GM12878 (cell line): ENCODE results near the gene TTC39B. TPM values are rescaled to one million over a fixed set of nuclear protein-coding genes. Genes with fewer than 3 reads are reported as not detected.

Experiments used
- ATAC-seq: fragments of 200-7000 bp; cut with Tn5 transposase; 3 replicates; pipeline ENCODE4 v1.9.1; 2020; ENCODE audit warnings: mild to moderate bottlenecking, moderate library complexity
- BruUV-seq: library from RNA; stranded (reverse); fragments of 400-500 nt; replicated peaks from 2 replicates; lab custom pipeline; 2021; lab: Mats Ljungman, UMichigan
- CTCF ChIA-PET: fragments of 300-600 bp; sonication (Branson Sonifier 250); formaldehyde crosslinking; extraction: SDS; loops from one replicate; lab custom pipeline; 2021; ENCODE audit warnings: inconsistent platforms; lab: Yijun Ruan, JAX
- POLR2A ChIA-PET: fragments of 350-600 bp; formaldehyde crosslinking; extraction: SDS; loops from one replicate; lab custom pipeline; 2021; ENCODE audit warnings: inconsistent platforms; lab: Charles Lee
- RAD21 ChIA-PET: fragments of 300-600 bp; sonication (Branson Sonifier 250); formaldehyde crosslinking; loops from one replicate; lab custom pipeline; 2023; ENCODE audit warnings: antibody characterized with exemption; ENCODE audit not compliant: unreplicated experiment; lab: Charles Lee
- SMC1A ChIA-PET: fragments of 300-600 bp; sonication (Branson Sonifier 250); formaldehyde crosslinking; loops from one replicate; lab custom pipeline; 2023; ENCODE audit not compliant: unreplicated experiment, uncharacterized antibody; lab: Charles Lee
- DNase-seq: peaks from one replicate; pipeline ENCODE4 v3.0.0-alpha.2; 2011; ENCODE audit warnings: low read depth, low spot score
- FAIRE-seq: peaks from 3 replicates; lab custom pipeline; 2011; peaks lifted over from hg19 to GRCh38; lab: Jason Lieb, UNC
- H2AFZ ChIP-seq: 2 replicates; pipeline ENCODE4 v1.6.0; 2011; ENCODE audit warnings: low read depth, low read length, control low read depth; ENCODE audit not compliant: control insufficient read depth
- H3K27ac ChIP-seq: 2 replicates; pipeline ENCODE4 v1.5.1; 2011; ENCODE audit warnings: control low read depth; ENCODE audit not compliant: control insufficient read depth, insufficient read depth
- H3K27me3 ChIP-seq, 2 experiments: replicated peaks in 1 of 2; 2 replicates each; pipeline versions ENCODE4 v1.6.0 to v1.6.1; 2011; ENCODE audit warnings: low read length in 1 of 2; ENCODE audit not compliant: control insufficient read depth in 2 of 2, insufficient read depth in 2 of 2
- H3K36me3 ChIP-seq, 2 experiments: 2 replicates each; pipeline ENCODE4 v1.5.1; 2011; ENCODE audit warnings: low read length in 1 of 2; ENCODE audit not compliant: control insufficient read depth in 2 of 2, insufficient read depth in 2 of 2
- H3K4me1 ChIP-seq: 2 replicates; pipeline ENCODE4 v1.6.1; 2011; ENCODE audit warnings: mild to moderate bottlenecking, low read length, moderate library complexity, mixed read lengths; ENCODE audit not compliant: control insufficient read depth, insufficient read depth
- H3K4me2 ChIP-seq: 2 replicates; pipeline ENCODE4 v1.6.0; 2011; ENCODE audit warnings: control low read depth; ENCODE audit not compliant: control insufficient read depth, insufficient read depth
- H3K4me3 ChIP-seq: fragments of 200-600 bp; sonication (generic); 2 replicates; pipeline ENCODE4 v1.5.1; 2016
- H3K79me2 ChIP-seq: 2 replicates; pipeline ENCODE4 v1.6.0; 2011; ENCODE audit warnings: low read length; ENCODE audit not compliant: control insufficient read depth, insufficient read depth
- H3K9ac ChIP-seq: 2 replicates; pipeline ENCODE4 v1.8.0; 2011; ENCODE audit warnings: low read length, control low read depth, mixed read lengths; ENCODE audit not compliant: control insufficient read depth, insufficient read depth
- H3K9me3 ChIP-seq: replicated peaks from 3 replicates; pipeline ENCODE4 v1.5.1; 2011; ENCODE audit warnings: mild to moderate bottlenecking, low read length; ENCODE audit not compliant: control insufficient read depth, insufficient read depth
- H4K20me1 ChIP-seq: 2 replicates; pipeline ENCODE4 v1.6.0; 2011; ENCODE audit not compliant: control insufficient read depth, insufficient read depth
- CHD2 ChIP-seq: IDR thresholded peaks from 2 replicates; pipeline ENCODE4 v1.6.1; 2011; ENCODE audit warnings: low read depth, low read length, improper control_type of control experiment, borderline replicate concordance
- CTCF ChIP-seq, 3 experiments: IDR thresholded peaks in 2 of 3; conservative IDR thresholded peaks in 1 of 3; 2 replicates each; pipeline ENCODE4 v1.5.1; 2011; ENCODE audit warnings: low read depth in 3 of 3, low read length in 3 of 3, mild to moderate bottlenecking in 3 of 3, control low read depth in 2 of 3, moderate library complexity in 2 of 3, inconsistent platforms in 1 of 3, mixed read lengths in 1 of 3; ENCODE audit not compliant: control insufficient read depth in 2 of 3, insufficient read depth in 1 of 3; ENCODE audit errors: extremely low read depth in 1 of 3
- FOS ChIP-seq: IDR thresholded peaks from 3 replicates; pipeline ENCODE4 v1.6.1; 2011; ENCODE audit warnings: borderline replicate concordance; ENCODE audit not compliant: insufficient read length; ENCODE audit errors: extremely low read depth
- FOXM1 ChIP-seq: IDR thresholded peaks from 2 replicates; pipeline ENCODE4 v1.6.1; 2012; ENCODE audit warnings: low read depth, mild to moderate bottlenecking, inconsistent platforms, low read length, moderate library complexity
- IRF4 ChIP-seq: IDR thresholded peaks from 2 replicates; pipeline ENCODE4 v1.6.1; 2011; ENCODE audit warnings: low read depth, low read length
- NFYB ChIP-seq: IDR thresholded peaks from 2 replicates; pipeline ENCODE4 v1.6.1; 2011; ENCODE audit warnings: low read depth, mild to moderate bottlenecking, low read length, improper control_type of control experiment, moderate library complexity; ENCODE audit not compliant: insufficient read depth
- PRDM15 ChIP-seq: fragments of 450-650 bp; formaldehyde crosslinking; IDR thresholded peaks from 2 replicates; pipeline ENCODE4 v1.4.0; 2020; ENCODE audit warnings: mild to moderate bottlenecking, moderate library complexity
- SMAD1 ChIP-seq: fragments of 450-650 bp; IDR thresholded peaks from 2 replicates; pipeline ENCODE4 v1.6.1; 2018; ENCODE audit warnings: mild to moderate bottlenecking, low read depth; ENCODE audit not compliant: partially characterized antibody
- SP1 ChIP-seq: IDR thresholded peaks from one replicate; pipeline ENCODE4 v1.6.1; 2011; ENCODE audit warnings: low read depth, low read length
- SREBF2 ChIP-seq: IDR thresholded peaks from 2 replicates; pipeline ENCODE4 v1.6.1; 2012; ENCODE audit warnings: mild to moderate bottlenecking, low read length
- SUZ12 ChIP-seq: fragments of 200-600 bp; sonication (generic); IDR thresholded peaks from one replicate; pipeline ENCODE4 v1.6.1; 2018; ENCODE audit warnings: antibody characterized with exemption, mild to moderate bottlenecking; ENCODE audit not compliant: unreplicated experiment
- TCF12 ChIP-seq: IDR thresholded peaks from 2 replicates; pipeline ENCODE4 v1.6.1; 2011; ENCODE audit warnings: low read depth, mild to moderate bottlenecking, low read length
- WRNIP1 ChIP-seq: IDR thresholded peaks from 2 replicates; pipeline ENCODE4 v1.6.1; 2011; ENCODE audit warnings: low read depth, low read length, improper control_type of control experiment, borderline replicate concordance
- ZBED1 ChIP-seq: IDR thresholded peaks from 2 replicates; pipeline ENCODE4 v1.6.1; 2016; ENCODE audit warnings: borderline replicate concordance
- WGBS: methylation state at CpG from one replicate; pipeline ENCODE4 v1.1.6; 2016; ENCODE audit warnings: low lambda C conversion rate; ENCODE audit not compliant: insufficient replicate concordance, insufficient coverage; ENCODE audit errors: missing lambda C conversion rate; 5-methylcytosine and 5-hydroxymethylcytosine counted together
- in situ Hi-C: fragments of 300-500 bp; cut with MboI; formaldehyde crosslinking; loops from 9 replicates; pipeline ENCODE4 v1.14.3; 2018; ENCODE audit warnings: mixed read lengths
- intact Hi-C: fragments of 100-400 bp; cut with micrococcal nuclease; formaldehyde crosslinking; loops from one replicate; pipeline ENCODE4 v1.14.2; 2022; ENCODE audit not compliant: unreplicated experiment
- polyA plus RNA-seq, 11 experiments: library from polyadenylated mRNA; depleted of rRNA in 4 of 11; unstranded in 6 of 11; stranded (reverse) in 5 of 11; fragments of >200 nt; fragmentation: Nextera tagmentation in 4 of 11; fragmentation: Illumina TruSeq in 1 of 11; extraction: Ambion mirVana in 4 of 11; extraction: Trizol in 1 of 11; gene quantifications; 1 replicate in 1 of 11; 2 replicates in 10 of 11; pipeline versions ENCODE4 v1.2.1 to v1.2.3, GENCODE V29; 2011 to 2016; ENCODE audit warnings: inconsistent platforms in 2 of 11, missing spikeins in 2 of 11, low read depth in 1 of 11
- total RNA-seq, 4 experiments: library from RNA; depleted of rRNA in 3 of 4; stranded (reverse); fragments of >200 nt in 3 of 4; fragmentation: Illumina TruSeq in 1 of 4; extraction: Trizol in 1 of 4; gene quantifications; 2 replicates each; pipeline versions ENCODE4 v1.2.1 to v1.2.3, GENCODE V29; 2013 to 2021

TTC39B gene
- total and polyA plus RNA-seq, 10 of the 15 experiments (the other 5 are each of a cell fraction or from before 2014, with no cell fraction given) = 0.68 to 2.5 (median 1.5) TPM

- WGBS = 5% methylated on average over 1 of the region's 1 CpG
- no peak for FAIRE-seq
These were observed 42.1 kb downstream of the TTC39B start for GRCh38 chr9:15264918-15265317.

DNA sequence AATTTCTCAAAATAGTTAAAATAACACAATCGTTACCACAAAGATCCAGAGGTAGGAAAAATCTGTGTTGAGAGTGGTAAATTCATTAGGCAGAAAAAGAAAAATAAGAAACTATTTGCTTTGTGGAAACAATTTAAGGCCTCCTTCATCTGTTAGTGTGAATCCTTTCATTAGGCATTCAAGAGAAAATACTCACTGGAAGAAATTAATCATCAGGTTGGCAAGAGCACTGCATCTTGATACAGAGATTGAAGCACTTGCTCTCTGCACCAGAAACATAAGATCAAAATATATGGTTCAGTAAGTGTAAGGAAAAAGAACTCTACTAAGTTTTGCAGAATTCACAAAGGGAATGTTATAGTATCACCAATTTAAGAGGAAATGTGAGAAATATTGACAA, 44.4 kb downstream of the TTC39B start:
- RAD21 ChIA-PET = no interaction called here
- POLR2A ChIA-PET = no interaction called here
- Histone ChIP-seq H3K9ac (no peak overlapping the region), H3K4me2 (no peak overlapping the region), H3K9me3 (no peaks in the 10 kb centered on the region), H3K4me3 (no peak overlapping the region), H3K27me3 (no peaks in the 10 kb centered on the region), H3K79me2 (no peaks in the 10 kb centered on the region), H3K27ac (no peak overlapping the region), H4K20me1 (no peaks in the 10 kb centered on the region), H2AFZ (no peak overlapping the region), H3K36me3 (no peaks in the 10 kb centered on the region), H3K4me1 (no peaks in the 10 kb centered on the region)
- no TSS peak for BruUV-seq
- intact Hi-C loops = no loop called here
- ATAC-seq (no peak), FAIRE-seq (no peak), DNase-seq (no peak)
- CTCF ChIA-PET = no interaction called here
- 32% methylated on average over 1 of the region's 1 CpG for WGBS
- SMC1A ChIA-PET = no interaction called here
- in situ Hi-C loops = no loop called here
- TF ChIP-seq PRDM15 (CRISPR knock-in tag) = no peak
- TF ChIP-seq SREBF2 = no peak
- TF ChIP-seq TCF12 = no peak
- no peak for TF ChIP-seq SMAD1
- TF ChIP-seq FOXM1 = no peak
- TF ChIP-seq CHD2 = no peak
- no peak for TF ChIP-seq ZBED1
- no peak for TF ChIP-seq CTCF (IDR thresholded peaks at IDR 0.05 in 2 of 3, conservative IDR thresholded peaks at IDR 0.05 in 1 of 3; ENCODE audit: control insufficient read depth in 2 of 3, extremely low read depth in 1 of 3, insufficient read depth in 1 of 3, low read depth in 3 of 3, low read length in 3 of 3)
- no peak for TF ChIP-seq SP1
- TF ChIP-seq FOS = no peak
- no peak for TF ChIP-seq IRF4
- TF ChIP-seq WRNIP1 = no peak
- TF ChIP-seq SUZ12 = no peak

More at GRCh38 chr9:15264918-15265317, 42.1 kb downstream of the TTC39B start:
- no peak overlapping the region for H3K27ac ChIP-seq
- H3K9ac ChIP-seq = no peak overlapping the region
- H3K79me2 ChIP-seq = no peaks in the 10 kb centered on the region
- DNase-seq = no peak
- H2AFZ ChIP-seq = no peak overlapping the region
- ChIA-PET POLR2A (no interaction called here), CTCF (no interaction called here), RAD21 (no interaction called here), SMC1A (interaction anchor here (0.8 kb wide), 1 partner anchor 53 kb away, joined by 3 read pairs; no protein-coding TSS in a partner anchor)
- intact Hi-C loops (no loop called here), in situ Hi-C loops (no loop called here)
- no peaks in the 10 kb centered on the region for H3K36me3 ChIP-seq
- no peak for ATAC-seq
- H3K4me1 ChIP-seq = no peaks in the 10 kb centered on the region
- no peak for TF ChIP-seq NFYB
- BruUV-seq = no TSS peak
- H3K4me2 ChIP-seq = no peak overlapping the region
- H3K27me3 ChIP-seq = no peaks in the 10 kb centered on the region
- no peak overlapping the region for H3K4me3 ChIP-seq
- H3K9me3 ChIP-seq = no peaks in the 10 kb centered on the region
- H4K20me1 ChIP-seq = no peaks in the 10 kb centered on the region
